Measurements from ENCODE around the gene HACD2.
A peak's percentile ranks its signal among the peaks of the same experiment; 100 is the strongest.

Gene HACD2

GRCh38 chr3:123493912-123494311 lies 90.9 kb downstream of the HACD2 start (continued):
- TF ChIP-seq ZNF555 (tag by site-specific recombination; conservative IDR thresholded peaks at IDR 0.05) (no peak), ZNF311 (tag by site-specific recombination; IDR thresholded peaks at IDR 0.05; ENCODE audit: borderline replicate concordance) (no peak), ZBTB26 (tag by site-specific recombination; optimal IDR thresholded peaks at IDR 0.05) (no peak), ZNF175 (tag by site-specific recombination; IDR thresholded peaks at IDR 0.05) (no peak)

- TF ChIP-seq ZNF529 (tag by site-specific recombination; IDR thresholded peaks at IDR 0.05; ENCODE audit: insufficient replicate concordance) (no peak), ZNF37A (tag by site-specific recombination; IDR thresholded peaks at IDR 0.05) (no peak), KLF8 (tag by site-specific recombination; IDR thresholded peaks at IDR 0.05) (no peak), ZEB2 (tag by site-specific recombination; IDR thresholded peaks at IDR 0.05) (no peak), ZNF558 (tag by site-specific recombination; IDR thresholded peaks at IDR 0.05) (no peak)
- H3K4me1 ChIP-seq (ENCODE audit: control insufficient read depth, insufficient read depth, low read length): no peaks in the 10 kb centered on the region
- peaks cover 0 to 31% of the 10 kb centered on the region in 2 experiments; a peak in 2 of 3 replicates for H3K36me3 ChIP-seq (ENCODE audit: control insufficient read depth in 2 of 2, insufficient read depth in 1 of 2, low read length in 2 of 2)
- POLR2A ChIA-PET: no interaction called here
- H3K4me3 ChIP-seq (ENCODE audit: low read depth, low read length): no peak overlapping the region
- CTCF ChIA-PET: interaction anchor here (0.6 to 3.9 kb wide), 3 partner anchors 116 to 1488 kb away, joined by 3 to 65 read pairs (median 3); no protein-coding TSS in a partner anchor
- H3K9me3 ChIP-seq (ENCODE audit: control insufficient read depth, insufficient read depth, low read depth, low read length): no peaks in the 10 kb centered on the region
- no peak overlapping the region for H3K27ac ChIP-seq (ENCODE audit: extremely low read depth, low read depth, low read length)
Measured at GRCh38 chr3:123491966-123492587, 92.8 kb downstream of the HACD2 start.

GRCh38 chr3:123489400-123490004 lies 95.4 kb downstream of the HACD2 start:
- ChIA-PET CTCF (interaction anchor here (0.6 to 3.9 kb wide), 24 partner anchors 13 to 1104 kb away, joined by 3 to 65 read pairs (median 4); partner anchors contain the start of gene ADCY5), POLR2A (no interaction called here)
- H3K27ac ChIP-seq (ENCODE audit: extremely low read depth, low read depth, low read length): no peak overlapping the region
- peaks cover 0 to 21% of the 10 kb centered on the region in 2 experiments; a peak in 1 of 3 replicates for H3K36me3 ChIP-seq (ENCODE audit: control insufficient read depth in 2 of 2, insufficient read depth in 1 of 2, low read length in 2 of 2)
- H3K9me3 ChIP-seq (ENCODE audit: control insufficient read depth, insufficient read depth, low read depth, low read length): no peaks in the 10 kb centered on the region
- no peak overlapping the region for H3K4me3 ChIP-seq (ENCODE audit: low read depth, low read length)
- H3K4me1 ChIP-seq (ENCODE audit: control insufficient read depth, insufficient read depth, low read length): no peaks in the 10 kb centered on the region
- TF ChIP-seq CTCF (tag by site-specific recombination; IDR thresholded peaks at IDR 0.05) (peak; percentile 38; the same call in 1 of the 2 replicates), ZNF138 (tag by site-specific recombination; IDR thresholded peaks at IDR 0.05; ENCODE audit: borderline replicate concordance) (no peak), SETDB1 (IDR thresholded peaks at IDR 0.05; ENCODE audit: insufficient read length, low read length) (no peak), ZNF335 (tag by site-specific recombination; conservative IDR thresholded peaks at IDR 0.05) (no peak), ZNF654 (tag by site-specific recombination; IDR thresholded peaks at IDR 0.05; ENCODE audit: low read depth) (peak; percentile 79), FEZF1 (tag by site-specific recombination; IDR thresholded peaks at IDR 0.05) (no peak), ZBTB20 (tag by site-specific recombination; IDR thresholded peaks at IDR 0.05) (peak; percentile 37; the same call in 1 of the 2 replicates), ZNF645 (tag by site-specific recombination; IDR thresholded peaks at IDR 0.05) (no peak), ZNF350 (tag by site-specific recombination; IDR thresholded peaks at IDR 0.05) (no peak), AEBP2 (tag by site-specific recombination; IDR thresholded peaks at IDR 0.05; ENCODE audit: borderline replicate concordance) (no peak), ZNF658 (tag by site-specific recombination; IDR thresholded peaks at IDR 0.05) (no peak), ZFP41 (tag by site-specific recombination; IDR thresholded peaks at IDR 0.05; ENCODE audit: borderline replicate concordance) (no peak), ZNF610 (tag by site-specific recombination; IDR thresholded peaks at IDR 0.05; ENCODE audit: borderline replicate concordance) (no peak), ZNF843 (tag by site-specific recombination; IDR thresholded peaks at IDR 0.05) (no peak), BCL11B (tag by site-specific recombination; IDR thresholded peaks at IDR 0.05; ENCODE audit: low read depth) (no peak), ZFP69B (tag by site-specific recombination; IDR thresholded peaks at IDR 0.05) (no peak), ZNF768 (tag by site-specific recombination; IDR thresholded peaks at IDR 0.05) (no peak), ZNF416 (tag by site-specific recombination; IDR thresholded peaks at IDR 0.05) (no peak), ZNF830 (tag by site-specific recombination; IDR thresholded peaks at IDR 0.05; ENCODE audit: low read depth) (no peak)

All from HEK293 (cell line).